Hepatocyte (in vitro differentiated cells): ENCODE measurements around the gene KCNMA1. TPM values are rescaled to one million over a fixed set of nuclear protein-coding genes. Genes with fewer than 3 reads are reported as not detected.
"Not testable (repeated sequence)": the region's sequence is repeated elsewhere in the genome, so short reads cannot be mapped to it uniquely, and the experiment has no call there.

Experiments used
- DNase-seq: peaks from one replicate; pipeline ENCODE4 v3.0.0-alpha.2; 2016; ENCODE audit warnings: low spot score
- H2AFZ ChIP-seq: fragments of 200-600 bp; sonication (generic); 2 replicates; pipeline ENCODE4 v1.6.0; 2016; ENCODE audit warnings: antibody characterized with exemption, mild to moderate bottlenecking
- H3K27ac ChIP-seq: fragments of 200-600 bp; sonication (generic); 2 replicates; pipeline ENCODE4 v1.5.1; 2016; ENCODE audit warnings: mild to moderate bottlenecking
- H3K27me3 ChIP-seq: fragments of 200-600 bp; sonication (generic); 2 replicates; pipeline ENCODE4 v1.6.1; 2016
- H3K36me3 ChIP-seq: fragments of 200-600 bp; sonication (generic); replicated peaks from 2 replicates; pipeline ENCODE4 v1.5.1; 2016; ENCODE audit warnings: low read depth; ENCODE audit not compliant: insufficient read depth
- H3K4me1 ChIP-seq: fragments of 200-600 bp; sonication (generic); 2 replicates; pipeline ENCODE4 v1.5.1; 2016; ENCODE audit warnings: mild to moderate bottlenecking, moderate library complexity; ENCODE audit not compliant: insufficient read depth
- H3K4me2 ChIP-seq: fragments of 200-600 bp; sonication (generic); 2 replicates; pipeline ENCODE4 v1.6.0; 2016
- H3K4me3 ChIP-seq: fragments of 200-600 bp; sonication (generic); 2 replicates; pipeline ENCODE4 v1.5.1; 2016; ENCODE audit warnings: mild to moderate bottlenecking
- H3K79me2 ChIP-seq: fragments of 200-600 bp; sonication (generic); 2 replicates; pipeline ENCODE4 v1.6.0; 2017; ENCODE audit warnings: mild to moderate bottlenecking
- H3K9me2 ChIP-seq: fragments of 200-600 bp; sonication (generic); replicated peaks from 2 replicates; pipeline ENCODE4 v1.6.0; 2017; ENCODE audit warnings: mild to moderate bottlenecking; ENCODE audit not compliant: insufficient read depth
- H3K9me3 ChIP-seq: fragments of 200-600 bp; sonication (generic); 2 replicates; pipeline ENCODE4 v1.5.1; 2016; ENCODE audit warnings: low read depth, mild to moderate bottlenecking
- H4K20me1 ChIP-seq: fragments of 200-600 bp; sonication (generic); 2 replicates; pipeline ENCODE4 v1.6.0; 2016; ENCODE audit warnings: mild to moderate bottlenecking; ENCODE audit not compliant: insufficient read depth, poor library complexity, severe bottlenecking
- CTCF ChIP-seq: fragments of 200-600 bp; sonication (generic); IDR thresholded peaks from 2 replicates; pipeline ENCODE4 v1.5.1; 2016; ENCODE audit warnings: antibody characterized with exemption, mild to moderate bottlenecking; ENCODE audit not compliant: poor library complexity
- EZH2 ChIP-seq: fragments of 200-600 bp; sonication (generic); IDR thresholded peaks from 2 replicates; pipeline ENCODE4 v1.6.1; 2016; ENCODE audit warnings: antibody characterized with exemption, mild to moderate bottlenecking, borderline replicate concordance
- EZH2phosphoT487 ChIP-seq: fragments of 200-600 bp; sonication (generic); IDR thresholded peaks from one replicate; pipeline ENCODE4 v1.6.1; 2018; ENCODE audit warnings: antibody characterized with exemption, mild to moderate bottlenecking, low read depth, moderate library complexity; ENCODE audit not compliant: unreplicated experiment, severe bottlenecking
- WGBS: methylation state at CpG from one replicate; pipeline ENCODE4 v1.1.6; 2016; ENCODE audit warnings: low lambda C conversion rate; ENCODE audit errors: missing lambda C conversion rate; 5-methylcytosine and 5-hydroxymethylcytosine counted together
- polyA plus RNA-seq: library from polyadenylated mRNA; unstranded; fragments of >200 nt; fragmentation: Nextera tagmentation; extraction: Ambion mirVana; gene quantifications from 2 replicates; pipeline ENCODE4 v1.2.1, GENCODE V29; 2016
- total RNA-seq: library from RNA; depleted of rRNA; stranded (reverse); fragments of >200 nt; gene quantifications from 2 replicates; pipeline ENCODE4 v1.2.3, GENCODE V29; 2014

Gene KCNMA1
- total and polyA plus RNA-seq, 2 experiments from 2014 or later, result 42.6 to 73.3 TPM

GRCh38 chr10:77574438-77574837 lies 63.2 kb downstream of the KCNMA1 start:
- no peaks in the 10 kb centered on the region for H3K79me2 ChIP-seq
- no peaks in the 10 kb centered on the region for H3K27me3 ChIP-seq
- H4K20me1 ChIP-seq, result no peaks in the 10 kb centered on the region
- H3K4me2 ChIP-seq, result no peak overlapping the region
- no peak for DNase-seq
- TF ChIP-seq EZH2phosphoT487 (no peak), EZH2 (no peak), CTCF (no peak)
- H3K4me3 ChIP-seq, result no peak overlapping the region
- peaks cover 4% of the 10 kb centered on the region for H3K4me1 ChIP-seq
- no peak overlapping the region for H3K27ac ChIP-seq
- H3K36me3 ChIP-seq, result no peaks in the 10 kb centered on the region
- no peaks in the 10 kb centered on the region for H3K9me2 ChIP-seq
- no peak overlapping the region for H2AFZ ChIP-seq
- H3K9me3 ChIP-seq, result no peaks in the 10 kb centered on the region
- WGBS, result 79% methylated on average over 3 of the region's 3 CpGs

- H3K36me3 ChIP-seq, H3K9me2 ChIP-seq, H3K27ac ChIP-seq, H3K4me3 ChIP-seq, H3K4me1 ChIP-seq, H3K9me3 ChIP-seq, DNase-seq, H3K27me3 ChIP-seq, H4K20me1 ChIP-seq, H3K79me2 ChIP-seq, H2AFZ ChIP-seq, H3K4me2 ChIP-seq: not testable (repeated sequence)
- 94% methylated on average over 3 of the region's 4 CpGs for WGBS
Observed at GRCh38 chr10:77572520-77572919, 65.1 kb downstream of the KCNMA1 start.

GRCh38 chr10:77571490-77571889 lies 66.1 kb downstream of the KCNMA1 start:
- Histone ChIP-seq H3K79me2 (no peaks in the 10 kb centered on the region), H3K9me3 (no peaks in the 10 kb centered on the region), H3K27me3 (no peaks in the 10 kb centered on the region), H2AFZ (no peak overlapping the region), H3K4me2 (no peak overlapping the region), H3K4me3 (no peak overlapping the region), H3K4me1 (peaks cover 4% of the 10 kb centered on the region), H3K27ac (no peak overlapping the region), H4K20me1 (no peaks in the 10 kb centered on the region), H3K9me2 (no peaks in the 10 kb centered on the region), H3K36me3 (no peaks in the 10 kb centered on the region)
- TF ChIP-seq EZH2 (no peak), CTCF (no peak), EZH2phosphoT487 (no peak)
- DNase-seq, result no peak
- WGBS, result 52% methylated on average over 3 of the region's 3 CpGs

GRCh38 chr10:77566914-77567566 lies 70.6 kb downstream of the KCNMA1 start:
- H3K4me1 ChIP-seq, result peaks cover 4% of the 10 kb centered on the region
- H3K27ac ChIP-seq, result no peak overlapping the region
- no peak for TF ChIP-seq EZH2phosphoT487
- no peak for TF ChIP-seq CTCF
- TF ChIP-seq EZH2, result no peak

More at GRCh38 chr10:77566914-77567566, 70.6 kb downstream of the KCNMA1 start:
- 86% methylated on average over 13 of the region's 13 CpGs for WGBS
- no peak for DNase-seq
- H4K20me1 ChIP-seq, result no peaks in the 10 kb centered on the region
- no peaks in the 10 kb centered on the region for H3K27me3 ChIP-seq
- H2AFZ ChIP-seq, result no peak overlapping the region
- no peak overlapping the region for H3K4me2 ChIP-seq
- no peaks in the 10 kb centered on the region for H3K9me3 ChIP-seq
- H3K4me3 ChIP-seq, result no peak overlapping the region
- H3K36me3 ChIP-seq, result no peaks in the 10 kb centered on the region
- no peaks in the 10 kb centered on the region for H3K79me2 ChIP-seq
- no peaks in the 10 kb centered on the region for H3K9me2 ChIP-seq
